ENCODE results near the gene ATP4B.

Gene ATP4B

GRCh38 chr13:113656831-113657671 is 947 bp downstream of the ATP4B start:
- in situ Hi-C loops (cut with MboI; ENCODE audit: low sequenced_read_pairs) = no loop called here

GRCh38 chr13:113656003-113656588 is 1.9 kb downstream of the ATP4B start:
- in situ Hi-C loops (cut with MboI; ENCODE audit: low sequenced_read_pairs) = no loop called here

DNA sequence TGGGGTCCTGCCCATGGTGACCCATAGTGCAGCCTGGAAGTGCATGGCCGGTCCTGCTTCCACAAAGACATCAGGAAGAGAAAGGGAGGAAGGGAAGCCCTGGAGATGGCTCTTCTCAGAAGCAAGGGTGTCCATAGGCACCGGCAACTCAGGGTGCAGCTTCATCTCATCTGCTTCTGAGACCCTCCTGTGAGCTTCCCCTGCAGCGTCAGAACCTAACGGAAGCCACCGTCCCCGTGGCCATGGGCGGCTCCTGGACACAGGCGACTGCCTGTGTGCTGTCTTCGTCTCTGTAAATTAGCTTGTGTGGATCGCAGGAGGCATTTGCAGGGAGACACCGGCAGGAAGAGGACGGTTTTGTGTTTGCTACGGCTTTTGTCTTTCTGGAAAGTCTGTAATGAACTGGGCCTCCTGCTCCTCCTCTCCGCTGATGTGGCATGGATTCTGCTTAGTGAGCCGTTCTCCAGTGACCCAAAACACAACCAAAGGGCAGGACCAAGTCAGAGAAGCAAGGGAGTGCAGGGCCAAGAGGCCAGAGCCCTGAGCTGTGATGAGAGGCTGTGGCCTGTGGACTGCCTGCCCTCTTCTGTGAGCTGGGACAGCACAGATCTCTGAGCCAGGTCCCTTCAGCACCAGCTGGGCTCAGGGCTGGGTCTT is 2.5 kb downstream of the ATP4B start:
- in situ Hi-C loops (cut with MboI; ENCODE audit: low sequenced_read_pairs) = no loop called here

- in situ Hi-C loops (cut with MboI; ENCODE audit: low sequenced_read_pairs) = no loop called here
These were observed 3.2 kb downstream of the ATP4B start for GRCh38 chr13:113654591-113655345.

DNA sequence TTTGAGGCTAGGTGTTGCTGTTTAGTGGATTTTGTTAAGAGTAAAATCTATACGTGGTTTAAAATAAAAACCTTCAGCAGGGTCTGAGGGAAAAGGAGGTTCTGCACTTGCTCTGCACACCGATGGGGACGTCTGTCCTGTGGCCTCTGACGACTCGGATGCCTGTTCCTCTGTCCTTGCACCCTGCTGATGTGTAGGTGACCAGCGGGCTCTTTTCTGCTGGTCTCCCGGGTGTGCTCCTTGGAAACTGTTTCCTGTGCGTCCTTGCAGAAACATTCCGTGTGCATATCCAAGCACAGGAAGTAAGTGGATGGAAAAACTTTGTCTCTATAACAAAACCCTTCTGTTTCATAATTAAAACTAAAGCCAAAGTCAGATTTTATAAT is 3.8 kb downstream of the ATP4B start:
- in situ Hi-C loops (cut with MboI; ENCODE audit: low sequenced_read_pairs) = no loop called here

DNA sequence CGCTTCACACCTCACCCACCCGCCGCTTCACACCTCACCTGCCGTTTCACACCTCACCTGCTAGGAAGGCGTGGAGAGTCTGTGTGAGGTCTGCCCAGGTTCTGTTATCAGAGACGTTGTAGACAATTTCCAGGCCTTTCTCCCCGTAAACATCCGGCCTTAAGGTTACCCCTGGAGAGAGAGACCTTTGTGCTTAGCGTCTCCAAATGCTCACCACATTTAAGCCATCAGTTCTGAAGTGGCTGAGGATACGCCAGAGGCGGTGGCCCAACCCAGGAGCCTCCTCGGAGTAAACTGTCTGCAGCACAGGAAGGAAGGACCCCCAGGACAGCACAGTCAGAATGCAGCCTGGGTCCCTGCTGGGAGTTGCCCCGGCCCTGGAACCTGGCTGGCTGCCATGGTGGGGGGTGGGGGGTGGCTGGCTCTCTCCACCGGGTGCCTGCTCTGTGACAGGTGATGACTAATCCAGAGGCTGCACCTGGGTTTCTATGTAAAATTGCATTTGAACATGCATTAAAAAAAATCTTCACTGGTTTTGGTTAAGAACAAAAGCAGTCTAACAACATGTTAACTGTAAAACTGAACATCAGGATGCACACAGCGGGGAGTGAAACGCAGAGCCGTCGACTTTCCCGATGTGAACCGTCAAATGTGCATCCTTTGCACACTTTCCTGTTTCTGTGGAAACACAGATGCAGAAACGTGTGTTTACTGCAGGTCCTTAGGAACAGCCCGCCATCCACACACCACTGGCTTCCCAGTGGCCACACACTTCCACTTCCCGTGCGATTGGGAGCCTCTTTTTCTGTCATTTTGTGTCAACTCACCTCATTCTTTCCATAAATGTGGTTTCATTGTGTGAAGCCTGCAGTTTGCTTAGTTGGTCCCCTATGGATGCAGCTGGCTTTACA is 4.5 kb downstream of the ATP4B start:
- in situ Hi-C loops (cut with MboI; ENCODE audit: low sequenced_read_pairs) = no loop called here

- in situ Hi-C loops (cut with MboI; ENCODE audit: low sequenced_read_pairs) = no loop called here
These were observed 5.4 kb downstream of the ATP4B start for GRCh38 chr13:113652404-113653263.

DNA sequence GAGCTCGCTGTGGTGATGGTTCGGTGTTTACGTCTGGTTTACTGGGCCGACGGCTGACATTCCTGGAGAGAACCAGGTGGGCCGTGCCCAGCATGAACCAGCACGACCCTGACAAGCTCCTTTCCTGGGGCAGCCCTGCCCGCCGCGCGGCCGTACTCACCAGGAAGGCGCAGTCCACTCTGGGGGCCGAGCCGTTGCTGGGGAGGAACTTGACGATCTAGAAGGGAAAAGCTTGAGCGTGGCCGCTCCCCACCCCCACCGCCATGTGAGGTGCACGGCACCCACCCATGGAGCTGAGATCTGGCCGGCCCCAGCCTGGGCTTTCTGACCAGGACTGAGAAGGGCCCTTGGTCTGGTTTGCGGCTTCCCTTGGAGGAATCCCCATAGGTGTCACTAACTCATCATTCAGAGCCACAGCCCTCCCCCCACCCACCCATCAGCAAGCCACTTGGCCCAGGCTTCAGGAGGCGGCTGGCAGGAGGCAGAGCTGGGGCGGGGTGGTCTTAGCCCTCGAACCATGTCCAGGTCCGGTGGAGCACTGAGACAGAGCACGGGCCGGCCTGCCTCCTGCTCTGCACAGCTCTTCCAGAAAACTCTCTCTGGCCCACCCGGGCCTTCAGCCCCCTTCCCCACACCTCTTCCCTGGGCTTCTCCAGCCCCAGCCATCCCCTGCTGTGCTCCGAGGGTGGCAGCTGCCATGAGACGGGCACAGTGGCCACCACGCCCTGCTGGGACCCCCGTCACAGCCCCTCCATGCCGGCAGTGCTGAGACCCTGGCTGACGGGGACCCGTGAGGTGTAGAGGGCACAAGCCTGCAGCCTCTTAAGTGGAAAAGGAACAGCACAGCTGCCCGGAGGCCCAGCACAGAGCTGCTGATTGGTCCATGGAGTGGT is 6.2 kb downstream of the ATP4B start:
- in situ Hi-C loops (cut with MboI; ENCODE audit: low sequenced_read_pairs) = no loop called here

- in situ Hi-C loops (cut with MboI; ENCODE audit: low sequenced_read_pairs) = no loop called here
These were observed 7.3 kb downstream of the ATP4B start for GRCh38 chr13:113650731-113651148.

DNA sequence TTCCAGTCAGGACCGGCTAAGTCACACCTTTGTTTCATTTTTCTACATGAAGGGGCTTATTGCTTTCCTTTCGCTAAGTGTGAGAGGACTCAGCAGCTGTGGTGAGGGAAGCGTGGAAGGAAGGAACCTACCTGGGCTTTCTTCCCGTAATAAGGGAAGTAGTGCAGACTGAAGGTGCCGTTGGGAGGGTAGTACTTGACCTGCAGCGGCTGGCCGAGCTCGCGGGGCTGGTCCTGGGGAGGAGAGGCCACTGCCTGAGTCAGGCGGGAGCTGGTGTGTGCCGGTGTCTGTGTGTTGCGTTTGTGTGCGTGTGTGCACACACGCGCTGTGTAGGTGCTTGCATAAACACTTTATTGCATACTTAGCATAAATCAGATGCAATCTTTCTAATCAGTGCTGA is 7.7 kb downstream of the ATP4B start:
- in situ Hi-C loops (cut with MboI; ENCODE audit: low sequenced_read_pairs) = no loop called here

DNA sequence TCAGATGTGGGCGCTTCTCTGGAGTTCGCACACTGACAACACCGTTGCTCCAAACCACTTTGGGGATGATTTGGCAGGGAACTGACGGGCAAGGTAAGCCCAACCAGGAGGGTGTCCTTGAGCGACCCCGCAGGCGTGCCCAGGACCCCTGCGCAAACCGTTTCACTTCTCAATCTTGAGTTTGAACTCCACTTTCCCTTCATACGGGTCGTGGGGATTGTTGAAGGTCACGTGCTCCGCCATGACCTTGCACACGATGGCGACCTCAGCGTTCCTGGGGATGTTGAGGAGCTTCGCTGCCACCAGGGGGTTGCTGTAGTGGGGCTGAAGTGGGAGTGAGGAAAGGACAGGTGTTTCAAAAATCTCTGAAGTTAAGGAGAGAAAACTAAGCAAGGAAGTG is 8.8 kb downstream of the ATP4B start:
- in situ Hi-C loops (cut with MboI; ENCODE audit: low sequenced_read_pairs) = no loop called here

GRCh38 chr13:113648216-113648610 is 9.8 kb downstream of the ATP4B start:
- in situ Hi-C loops (cut with MboI; ENCODE audit: low sequenced_read_pairs) = no loop called here

DNA sequence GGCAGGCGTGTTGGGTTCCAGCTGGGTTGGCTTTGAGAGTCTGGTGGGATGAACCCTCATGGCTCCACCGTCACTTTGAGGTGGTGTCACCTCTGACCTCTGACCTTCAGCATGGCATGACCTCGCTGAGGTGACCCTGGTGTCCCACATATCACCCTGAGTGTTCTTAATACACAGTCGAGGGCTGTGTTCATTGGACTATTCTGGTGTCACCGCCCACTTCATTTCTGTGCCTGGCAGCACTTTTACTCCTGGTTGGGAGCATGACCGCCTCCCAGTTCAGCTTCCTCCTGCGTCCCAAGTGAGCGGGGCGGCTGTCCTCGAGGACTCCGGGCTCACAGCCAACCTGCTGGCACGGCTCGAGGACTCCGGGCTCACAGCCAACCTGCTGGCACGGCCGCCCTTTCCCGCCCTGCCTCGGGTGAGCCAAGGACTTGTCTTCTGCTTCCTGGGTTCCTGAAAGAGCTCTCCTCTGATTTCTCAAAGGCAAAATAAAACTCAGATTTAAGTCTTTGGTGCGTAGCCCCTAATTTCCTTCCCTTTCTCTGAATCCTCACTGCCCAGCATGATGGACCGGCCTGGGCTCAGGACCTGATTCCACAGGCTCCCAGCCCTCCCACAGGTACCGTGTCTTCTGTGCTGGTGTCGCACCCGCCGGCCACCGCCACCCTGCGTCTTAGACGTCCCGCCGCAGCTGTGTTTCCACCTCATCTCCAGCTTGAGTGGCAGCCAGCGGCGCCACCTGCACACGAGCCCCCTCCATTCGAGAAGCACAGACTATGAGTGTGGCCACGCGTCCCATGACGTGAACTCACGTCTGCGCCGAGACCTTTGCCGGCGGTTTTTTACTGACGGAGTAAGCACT is 10.4 kb downstream of the ATP4B start:
- in situ Hi-C loops (cut with MboI; ENCODE audit: low sequenced_read_pairs) = no loop called here

DNA sequence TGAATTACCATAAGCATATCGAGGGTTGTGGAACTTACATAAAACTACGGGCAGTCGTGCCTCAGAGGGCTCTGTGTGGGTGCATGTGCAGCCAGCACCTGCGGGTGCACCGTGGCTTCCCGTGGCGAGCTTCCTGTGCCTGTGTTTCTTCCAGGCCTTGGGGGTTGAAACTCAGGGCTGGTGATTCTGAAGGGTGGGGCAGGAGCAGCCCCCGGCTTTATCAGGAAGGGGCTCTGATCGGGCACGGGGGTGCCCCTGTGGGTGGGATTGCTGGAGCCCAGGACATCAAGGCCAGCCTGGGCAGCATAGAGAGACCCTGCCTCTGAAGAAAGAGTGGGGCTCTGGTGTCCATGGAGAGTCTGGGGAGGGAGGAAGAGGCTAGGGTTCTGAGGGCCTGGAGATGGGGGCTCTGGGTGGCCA is 11.1 kb downstream of the ATP4B start:
- in situ Hi-C loops (cut with MboI; ENCODE audit: low sequenced_read_pairs) = no loop called here

DNA sequence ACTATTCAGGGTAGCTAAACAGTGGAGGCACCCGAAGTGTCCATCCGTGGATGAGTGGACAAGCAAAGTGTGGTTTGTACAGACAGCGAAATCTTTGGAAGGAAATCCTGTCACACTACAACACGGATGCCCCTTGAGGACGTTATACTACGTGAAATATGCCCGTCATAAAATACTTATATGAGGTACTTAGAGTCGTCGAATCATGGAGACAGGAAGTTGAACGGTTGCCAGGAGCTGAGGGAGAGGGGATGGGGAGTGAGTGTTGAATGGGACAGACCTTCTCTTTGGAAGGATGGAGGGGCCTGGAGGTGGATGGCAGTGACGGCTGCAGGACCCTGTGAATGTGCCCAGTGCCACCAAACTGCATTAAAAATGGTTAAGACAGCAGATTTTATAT is 11.6 kb downstream of the ATP4B start:
- in situ Hi-C loops (cut with MboI; ENCODE audit: low sequenced_read_pairs) = no loop called here

DNA sequence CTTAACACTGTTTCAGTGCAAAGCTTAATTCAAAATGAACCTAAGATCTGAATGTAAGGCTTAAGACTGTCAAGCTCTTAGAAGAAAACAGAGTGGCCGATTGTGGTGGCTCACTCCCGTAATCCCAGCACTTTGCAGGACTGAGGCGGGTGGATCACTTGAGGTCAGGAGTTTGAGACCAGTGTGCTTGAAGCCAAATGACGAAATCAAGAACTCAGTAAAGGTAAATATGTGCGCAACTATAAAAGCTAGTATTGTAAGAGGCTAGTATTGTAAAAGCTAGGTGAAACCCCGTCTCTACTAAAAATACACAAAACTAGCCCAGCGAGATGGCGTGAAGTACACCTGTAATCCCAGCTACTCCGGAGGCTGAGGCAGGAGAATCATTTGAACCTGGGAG is 12.7 kb downstream of the ATP4B start:
- in situ Hi-C loops (cut with MboI; ENCODE audit: low sequenced_read_pairs) = no loop called here

GRCh38 chr13:113644800-113645199 is 13.2 kb downstream of the ATP4B start:
- in situ Hi-C loops (cut with MboI; ENCODE audit: low sequenced_read_pairs) = no loop called here
